Hepatocyte (in vitro differentiated cells): ENCODE results near the gene CCSER2.

ENCODE experiments used
- CTCF ChIP-seq: fragments of 200-600 bp; sonication (generic); IDR thresholded peaks from 2 replicates; pipeline ENCODE4 v1.5.1; 2016; ENCODE audit warnings: antibody characterized with exemption, mild to moderate bottlenecking; ENCODE audit not compliant: poor library complexity
- EZH2 ChIP-seq: fragments of 200-600 bp; sonication (generic); IDR thresholded peaks from 2 replicates; pipeline ENCODE4 v1.6.1; 2016; ENCODE audit warnings: antibody characterized with exemption, mild to moderate bottlenecking, borderline replicate concordance

GRCh38 chr10:84530724-84531325 lies 202.4 kb downstream of the CCSER2 start:
- TF ChIP-seq CTCF (no peak), EZH2 (no peak)
